Sciatic nerve (tissue), 2 donors: ENCODE data around the gene DMAC1. TPM values are rescaled to one million over a fixed set of nuclear protein-coding genes. Genes with fewer than 3 reads are reported as not detected.
A peak's percentile ranks its signal among the peaks of the same experiment; 100 is the strongest.

Experiments used
- ATAC-seq: fragments of 200-7000 bp; cut with Tn5 transposase; one replicate; pipeline ENCODE4 v1.9.1; 2020; ENCODE audit warnings: mild to moderate bottlenecking, moderate library complexity
- DNase-seq: peaks from one replicate; pipeline ENCODE4 v3.0.0-alpha.2; 2020; ENCODE audit warnings: low spot score
- intact Hi-C: fragments of 100-400 bp; cut with DNase I; formaldehyde crosslinking; loops from one replicate; pipeline ENCODE4 v1.14.2; 2022
- total RNA-seq: library from RNA; stranded (reverse); fragmentation: NEBNext Ultra II Directional; extraction: Animal tissue kit (Norgen Biotek cat#: 25700); gene quantifications from one replicate; pipeline ENCODE4 v1.2.1, GENCODE V29; 2021
- donor health status: DM: no; HTN: no; CAD: no.
- donor health status: DM: no; HTN: no; CAD: no.

Gene DMAC1
- 37.0 TPM for total RNA-seq

DNA sequence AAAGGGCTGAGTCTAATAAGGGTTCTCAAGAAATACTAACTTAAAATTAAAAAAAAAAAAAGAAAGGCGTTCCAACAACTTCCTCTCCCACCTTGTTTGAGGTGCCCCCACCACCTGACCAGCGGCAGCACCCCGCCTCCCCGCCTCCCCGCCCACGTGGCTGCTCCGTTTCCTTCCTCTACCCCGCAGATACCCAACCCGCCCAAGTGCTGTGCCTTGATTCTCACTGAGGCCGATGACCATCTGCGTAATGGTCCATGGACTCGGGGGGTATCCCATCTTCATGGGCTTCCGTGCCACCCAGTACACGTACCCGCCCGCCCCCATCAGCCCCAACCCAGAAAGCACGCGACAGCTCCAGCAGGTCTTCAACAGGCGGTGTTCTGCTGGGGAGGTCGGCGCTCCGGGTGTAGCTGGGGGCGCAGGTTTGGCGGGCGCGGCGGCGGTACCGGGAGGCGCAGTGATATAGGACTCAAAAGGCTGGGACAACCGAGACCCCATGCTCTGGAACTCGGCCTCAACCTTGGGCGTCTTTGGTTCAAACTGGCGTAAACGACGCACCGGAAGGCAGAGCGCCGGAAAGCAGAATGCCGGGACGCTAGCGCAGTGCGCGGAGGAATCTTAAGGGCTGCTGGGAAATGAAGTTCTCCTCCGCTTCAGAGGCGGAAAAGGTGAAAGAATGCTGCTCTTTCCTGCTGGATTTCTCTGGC is at the start of gene DMAC1:
DMAC1 (minus strand) TSS at position 545 of the 710 bp plus-strand sequence; CDS start at position 501, 44 bp downstream.
- intact Hi-C loops: no loop called here
- peak; percentile 98 for ATAC-seq
- DNase-seq: peak; percentile 87

- intact Hi-C loops: no loop called here
- no peak for DNase-seq
- no peak for ATAC-seq
Measured at GRCh38 chr9:7849362-7849761, 49.8 kb upstream of the DMAC1 start.

DNA sequence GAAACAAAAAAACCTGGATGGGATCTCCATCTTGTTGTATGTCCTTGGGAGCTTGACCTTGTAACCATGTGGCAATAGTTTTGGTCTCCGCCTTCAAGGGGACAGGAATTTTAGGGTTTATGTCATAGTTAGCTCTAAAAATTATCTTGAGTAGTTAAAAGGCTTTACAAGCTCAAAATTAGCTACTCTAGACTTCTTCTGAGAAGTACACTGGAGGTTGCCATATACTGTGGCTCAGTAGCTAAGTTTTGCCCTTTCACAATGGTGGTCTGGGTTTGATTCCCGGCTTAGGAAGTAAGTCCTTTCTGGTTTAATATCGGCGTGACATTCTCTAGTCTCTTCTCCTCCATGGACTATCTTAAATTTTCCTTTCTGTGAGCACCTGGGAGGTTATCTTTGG is 48.9 kb upstream of the DMAC1 start:
- ATAC-seq (no peak), DNase-seq (no peak)
- intact Hi-C loops: no loop called here

GRCh38 chr9:7844242-7844641 is 44.7 kb upstream of the DMAC1 start:
- ATAC-seq: no peak
- no peak for DNase-seq
- intact Hi-C loops: no loop called here

DNA sequence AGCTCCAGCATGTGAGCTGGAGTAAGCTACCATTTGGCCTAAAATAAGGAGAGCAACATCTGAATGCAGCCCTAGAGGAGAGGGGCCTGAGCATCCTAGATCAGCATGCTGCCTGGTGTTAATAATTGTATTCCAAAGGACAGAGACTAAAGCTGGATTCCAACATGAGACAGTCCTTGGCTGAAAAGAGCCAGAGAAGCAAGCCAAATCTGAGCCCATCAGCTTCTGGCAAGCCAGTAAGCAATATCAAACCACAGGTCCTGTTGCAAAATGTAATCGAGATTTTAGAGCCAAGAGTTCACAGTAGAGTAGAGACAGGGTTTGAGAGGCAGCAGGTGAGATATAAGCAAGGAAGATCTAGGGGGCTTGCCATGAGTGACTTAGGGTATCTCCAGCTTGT is 42.3 kb upstream of the DMAC1 start:
- DNase-seq (no peak), ATAC-seq (no peak)
- intact Hi-C loops: no loop called here

DNA sequence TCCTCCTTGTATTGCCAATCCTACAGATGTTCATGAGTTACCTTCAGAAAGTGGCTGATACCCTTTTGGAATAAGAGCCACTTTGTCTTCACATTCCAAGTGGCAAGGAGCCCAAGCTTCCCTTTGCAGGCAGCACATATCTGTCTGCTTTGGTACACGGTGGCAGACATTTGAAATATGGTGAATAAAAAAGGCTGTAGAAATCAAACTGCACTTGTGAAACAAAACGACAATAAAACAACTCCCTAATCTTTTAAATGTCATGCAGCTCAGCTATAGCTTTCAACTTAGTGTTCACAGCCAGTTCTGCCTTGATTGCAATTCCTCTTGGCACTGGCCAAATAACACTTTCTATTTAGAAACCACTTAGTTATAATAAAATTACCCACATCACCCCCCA is 35.0 kb upstream of the DMAC1 start:
- no peak for ATAC-seq
- DNase-seq: no peak
- intact Hi-C loops: loop anchor here (5.0 kb wide), 1 partner anchor 992 kb away; no protein-coding TSS in a partner anchor

- DNase-seq (no peak), ATAC-seq (no peak)
- intact Hi-C loops: no loop called here
Measured at GRCh38 chr9:7828334-7828733, 28.8 kb upstream of the DMAC1 start.

GRCh38 chr9:7827792-7828191 is 28.2 kb upstream of the DMAC1 start:
- DNase-seq (no peak), ATAC-seq (no peak)
- intact Hi-C loops: no loop called here

- ATAC-seq: no peak
- intact Hi-C loops: no loop called here
Measured at GRCh38 chr9:7827056-7827455, 27.5 kb upstream of the DMAC1 start.

DNA sequence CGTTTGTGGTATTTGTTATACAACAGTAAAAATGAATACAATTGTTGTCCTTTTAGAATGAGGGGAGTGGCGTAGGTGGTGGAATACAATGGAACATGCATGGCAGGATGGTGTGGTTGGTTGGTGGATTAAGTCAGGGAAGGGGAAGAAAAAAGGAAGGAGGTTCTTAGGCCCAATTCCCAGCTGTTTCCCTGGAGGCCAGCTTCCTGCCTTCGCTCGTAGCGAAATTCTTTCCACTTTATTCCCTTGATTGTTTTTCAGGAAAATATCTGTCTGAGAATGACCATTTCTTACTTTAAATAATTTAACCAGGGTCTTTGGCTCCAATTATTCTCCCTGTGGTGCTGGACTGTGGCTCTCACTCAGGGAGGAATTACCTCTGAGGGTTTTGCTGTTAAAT is 24.1 kb upstream of the DMAC1 start:
- ATAC-seq (no peak), DNase-seq (no peak)
- intact Hi-C loops: no loop called here

More at GRCh38 chr9:7827056-7827455, 27.5 kb upstream of the DMAC1 start:
- DNase-seq: no peak

GRCh38 chr9:7819984-7820383 is 20.4 kb upstream of the DMAC1 start:
- DNase-seq (no peak), ATAC-seq (no peak)
- intact Hi-C loops: no loop called here

DNA sequence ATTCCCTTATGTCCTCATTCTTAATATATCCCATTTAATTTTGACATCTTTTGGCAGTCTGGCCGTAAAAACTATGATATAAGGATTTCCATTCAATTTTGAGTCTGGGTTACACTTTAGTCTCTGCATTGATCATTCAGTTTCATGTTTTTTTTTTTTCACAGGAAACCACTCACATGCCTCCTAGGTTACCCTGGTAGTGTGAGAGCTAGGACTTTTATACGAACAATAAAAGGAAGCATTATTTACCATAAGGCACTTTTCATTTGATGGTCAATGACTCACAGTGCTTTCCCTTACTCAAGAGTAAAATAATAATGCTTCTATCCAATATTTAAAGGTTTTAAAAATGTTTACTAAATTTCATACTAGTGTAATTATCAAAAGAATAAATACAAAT is 16.4 kb upstream of the DMAC1 start:
- ATAC-seq (no peak), DNase-seq (no peak)
- intact Hi-C loops: no loop called here

- intact Hi-C loops: no loop called here
- no peak for ATAC-seq
- DNase-seq: no peak
Measured at GRCh38 chr9:7813030-7813429, 13.5 kb upstream of the DMAC1 start.

DNA sequence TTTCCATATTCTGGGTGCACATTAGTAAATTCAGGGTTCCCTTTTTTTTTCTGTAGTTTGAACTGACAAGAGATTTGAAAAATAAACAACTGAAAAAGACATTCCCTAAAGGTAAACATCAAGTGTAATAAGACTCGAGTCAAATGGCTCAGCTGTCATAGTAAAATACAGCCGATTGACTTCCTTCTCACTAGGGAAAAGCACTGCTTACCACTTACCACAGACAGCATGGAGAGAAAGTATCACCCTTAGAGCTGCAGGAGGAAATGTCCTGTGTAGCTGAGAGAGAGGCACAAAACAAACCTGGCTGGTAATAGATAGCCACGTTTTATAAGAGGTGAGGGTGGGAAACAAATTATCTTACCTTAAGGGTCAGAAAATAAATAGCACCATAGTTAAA is 12.1 kb upstream of the DMAC1 start:
- intact Hi-C loops: no loop called here
- DNase-seq: no peak
- no peak for ATAC-seq

DNA sequence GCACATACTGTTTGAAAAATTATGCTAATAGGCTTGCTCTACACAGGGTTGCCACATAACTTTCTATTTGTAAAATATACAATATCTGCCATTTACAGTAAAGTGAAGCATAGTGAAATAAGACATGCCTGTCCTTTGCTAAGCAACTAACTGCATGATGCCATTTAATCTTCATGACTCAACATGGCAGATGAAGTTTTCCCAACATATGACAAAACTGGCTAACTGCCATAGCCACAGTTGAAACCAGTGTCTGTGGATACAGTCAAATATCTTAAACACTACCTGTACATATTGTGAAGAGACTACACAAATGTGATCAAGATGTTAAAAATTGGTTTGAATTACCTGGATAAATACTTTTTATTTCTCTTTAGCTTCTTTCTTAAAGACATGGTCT is 3.1 kb upstream of the DMAC1 start:
- intact Hi-C loops: loop anchor here (5.0 kb wide), 1 partner anchor 225 kb away; no protein-coding TSS in a partner anchor
- DNase-seq: no peak
- no peak for ATAC-seq

DNA sequence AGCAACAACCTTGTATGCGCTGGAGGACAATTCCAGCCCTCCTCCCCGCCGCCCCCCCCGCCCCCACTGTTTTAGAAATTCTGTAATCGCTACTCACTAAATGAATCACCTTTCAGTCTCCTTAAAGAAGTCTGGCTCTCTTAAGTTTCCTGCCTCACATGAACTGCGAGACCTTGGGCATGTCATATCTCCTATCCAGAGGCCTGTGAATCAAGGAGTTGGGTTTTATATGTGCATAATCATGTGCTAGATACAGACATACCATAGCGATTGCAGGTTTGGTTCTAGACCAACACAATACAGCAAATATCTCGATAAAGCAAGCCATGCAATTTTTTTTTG is 337 bp upstream of the DMAC1 start:
- intact Hi-C loops: loop anchor here (5.0 kb wide), 1 partner anchor 227 kb away; no protein-coding TSS in a partner anchor

GRCh38 chr9:7794196-7794595 is 5.4 kb downstream of the DMAC1 start:
- intact Hi-C loops: no loop called here
- no peak for ATAC-seq
- no peak for DNase-seq

More for the DNA sequence above, 337 bp upstream of the DMAC1 start:
- DNase-seq (no peak), ATAC-seq (peak; percentile 16)

- DNase-seq (no peak), ATAC-seq (no peak)
- intact Hi-C loops: no loop called here
Measured at GRCh38 chr9:7791394-7791793, 8.2 kb downstream of the DMAC1 start.

DNA sequence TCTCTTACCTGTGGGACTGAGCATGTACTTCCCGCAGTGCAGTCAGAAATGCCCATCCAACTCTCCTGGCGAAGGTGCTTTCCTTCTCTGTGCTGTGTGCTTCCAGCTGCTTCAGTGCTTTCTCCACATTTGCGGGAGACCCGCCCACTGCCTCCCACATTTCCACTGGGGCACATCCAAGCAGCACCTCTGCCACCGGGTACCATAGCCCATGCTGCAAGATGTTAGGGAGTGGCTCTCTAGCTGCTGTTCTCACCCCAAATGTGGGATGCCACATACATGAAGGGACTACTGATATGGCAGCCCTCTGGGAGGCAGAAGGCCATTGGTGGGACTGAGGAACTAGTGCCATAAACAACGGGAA is 8.8 kb downstream of the DMAC1 start:
- intact Hi-C loops: no loop called here
- no peak for ATAC-seq

GRCh38 chr9:7790022-7790818 is 9.4 kb downstream of the DMAC1 start:
- DNase-seq: no peak
- ATAC-seq: no peak
- intact Hi-C loops: no loop called here

More for the DNA sequence above, 8.8 kb downstream of the DMAC1 start:
- no peak for DNase-seq
